ENCODE data around the gene PACS1. TPM values are rescaled to one million over a fixed set of nuclear protein-coding genes. Genes with fewer than 3 reads are reported as not detected.

The PACS1 gene
- total RNA-seq, 4 donors from 2014 or later, result 32.0 to 62.7 (median 51.8) TPM

GRCh38 chr11:66115638-66116301, 45.7 kb downstream of the PACS1 start:
- H3K4me1 ChIP-seq, result peaks cover 0 to 43% (median 28%) of the 10 kb centered on the region in 4 donors

GRCh38 chr11:66116576-66117361, 46.7 kb downstream of the PACS1 start:
- WGBS, 2 donors, result 62 to 75% methylated on average over 7 of the region's 7 CpGs
- TF ChIP-seq POLR2A (IDR thresholded peaks at IDR 0.05) (no peak), EP300 (IDR thresholded peaks at IDR 0.05) (no peak), CTCF (IDR thresholded peaks at IDR 0.05) (no peak)
- Histone ChIP-seq H3K4me3 (no peak overlapping the region), H3K4me1 (peaks cover 0 to 39% (median 25%) of the 10 kb centered on the region in 4 donors), H3K9me3 (peaks cover 0 to 2% (median 0%) of the 10 kb centered on the region in 4 donors), H3K27ac (peak overlapping the region in 1 of 4 donors; percentile 25), H3K36me3 (no peaks in the 10 kb centered on the region), H3K27me3 (no peaks in the 10 kb centered on the region)
- no peak for DNase-seq (ENCODE audit: low spot score in 2 of 2)

More at GRCh38 chr11:66115638-66116301, 45.7 kb downstream of the PACS1 start:
- H3K4me3 ChIP-seq, result no peak overlapping the region
- no peaks in the 10 kb centered on the region for H3K36me3 ChIP-seq
- peak overlapping the region in 1 of 4 donors; percentile 41 for H3K27ac ChIP-seq
- no peaks in the 10 kb centered on the region for H3K9me3 ChIP-seq
- WGBS, 2 donors, result 58 to 73% methylated on average over 8 of the region's 8 CpGs
- no peaks in the 10 kb centered on the region for H3K27me3 ChIP-seq
- no peak for DNase-seq (ENCODE audit: low spot score in 2 of 2)
- TF ChIP-seq EP300 (IDR thresholded peaks at IDR 0.05) (no peak), CTCF (IDR thresholded peaks at IDR 0.05) (no peak), POLR2A (IDR thresholded peaks at IDR 0.05) (no peak)

GRCh38 chr11:66118847-66119246, 48.8 kb downstream of the PACS1 start:
- DNase-seq (ENCODE audit: low spot score in 2 of 2), result no peak
- TF ChIP-seq POLR2A (IDR thresholded peaks at IDR 0.05) (no peak), EP300 (IDR thresholded peaks at IDR 0.05) (no peak), CTCF (IDR thresholded peaks at IDR 0.05) (no peak)
- Histone ChIP-seq H3K36me3 (no peaks in the 10 kb centered on the region), H3K4me1 (peaks cover 0 to 21% (median 6%) of the 10 kb centered on the region in 4 donors), H3K27ac (no peak overlapping the region), H3K4me3 (no peak overlapping the region), H3K27me3 (no peaks in the 10 kb centered on the region), H3K9me3 (peaks cover 0 to 5% (median 0%) of the 10 kb centered on the region in 4 donors)
- 64 to 88% methylated on average over 3 of the region's 3 CpGs for WGBS, 2 donors

GRCh38 chr11:66119348-66120133, 49.5 kb downstream of the PACS1 start:
- H3K4me1 ChIP-seq, result peaks cover 0 to 21% (median 4%) of the 10 kb centered on the region in 4 donors
- H3K27ac ChIP-seq, result no peak overlapping the region
- peaks cover 0 to 5% (median 0%) of the 10 kb centered on the region in 4 donors for H3K9me3 ChIP-seq
- H3K36me3 ChIP-seq, result no peaks in the 10 kb centered on the region
- no peak for DNase-seq (ENCODE audit: low spot score in 2 of 2)
- no peak overlapping the region for H3K4me3 ChIP-seq
- H3K27me3 ChIP-seq, result no peaks in the 10 kb centered on the region
- 51% methylated on average over 5 of the region's 5 CpGs for WGBS, 2 donors
- no peak for TF ChIP-seq EP300 (IDR thresholded peaks at IDR 0.05)
- TF ChIP-seq CTCF (IDR thresholded peaks at IDR 0.05), result no peak
- no peak for TF ChIP-seq POLR2A (IDR thresholded peaks at IDR 0.05)
